NOMO-1 treated with DMSO at 0.1 percent for 48 hours (cell line): ENCODE results near the gene PAPSS2.

ENCODE experiments used
- DNase-seq: peaks from one replicate; lab custom pipeline; 2025; ENCODE audit not compliant: unreplicated experiment; lab: John Stamatoyannopoulos, UW

PAPSS2 gene

GRCh38 chr10:87669752-87670151 lies 10.1 kb downstream of the PAPSS2 start:
- DNase-seq = no peak

DNA sequence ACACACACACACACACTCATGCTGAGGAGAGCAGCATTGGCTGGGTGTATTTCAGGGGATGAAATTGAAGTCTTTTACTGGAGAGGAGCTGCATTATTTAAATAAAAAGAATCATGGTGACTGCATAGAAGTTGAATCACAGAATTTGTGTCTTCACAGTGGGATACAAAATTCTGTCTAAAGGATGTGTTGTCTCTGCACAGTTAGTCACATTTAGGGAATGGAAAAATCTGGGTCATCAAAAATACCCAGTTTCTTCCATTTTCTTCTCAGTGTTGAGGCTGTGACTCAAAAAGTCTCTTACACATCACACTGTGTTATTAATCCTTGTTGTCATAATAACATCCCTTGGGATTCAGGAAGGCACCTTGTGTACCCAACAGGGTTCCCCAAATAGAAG lies 10.9 kb downstream of the PAPSS2 start:
- DNase-seq = no peak

DNA sequence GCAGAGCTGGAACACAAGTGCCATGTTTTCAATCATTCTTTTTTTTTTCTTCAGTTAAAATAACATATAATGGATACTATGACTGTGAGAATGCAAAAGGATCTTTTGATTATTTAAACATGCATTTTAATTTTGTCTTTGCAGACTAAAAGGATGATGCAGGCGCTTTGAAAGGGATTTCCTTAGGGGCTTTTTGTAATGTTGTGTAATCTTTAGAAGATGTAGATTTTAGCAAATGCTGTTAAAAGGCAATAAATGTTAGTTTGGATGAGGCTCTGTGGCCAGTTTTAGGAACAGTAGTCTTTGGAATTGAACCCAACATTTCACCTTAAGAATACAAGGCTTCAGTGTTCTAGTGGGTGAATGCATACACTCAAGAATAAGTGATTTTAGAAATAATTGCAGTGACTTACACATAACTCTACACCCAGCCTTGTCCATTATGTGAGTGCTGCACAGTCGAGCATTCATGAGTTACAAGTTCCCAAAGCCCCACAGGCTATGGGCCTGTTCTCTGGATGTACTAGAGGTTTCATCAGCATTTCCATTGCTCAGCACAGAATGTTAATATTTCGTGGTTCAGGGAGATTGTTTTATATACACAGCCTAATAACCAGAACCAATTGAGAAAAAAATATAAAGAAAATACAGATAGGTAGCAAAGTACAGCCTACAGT lies 11.6 kb downstream of the PAPSS2 start:
- DNase-seq = no peak

GRCh38 chr10:87672551-87672950 lies 12.9 kb downstream of the PAPSS2 start:
- DNase-seq = no peak

- no peak for DNase-seq
Measured at GRCh38 chr10:87674943-87675342, 15.3 kb downstream of the PAPSS2 start.

GRCh38 chr10:87675396-87676376 lies 16.0 kb downstream of the PAPSS2 start:
- DNase-seq = no peak

DNA sequence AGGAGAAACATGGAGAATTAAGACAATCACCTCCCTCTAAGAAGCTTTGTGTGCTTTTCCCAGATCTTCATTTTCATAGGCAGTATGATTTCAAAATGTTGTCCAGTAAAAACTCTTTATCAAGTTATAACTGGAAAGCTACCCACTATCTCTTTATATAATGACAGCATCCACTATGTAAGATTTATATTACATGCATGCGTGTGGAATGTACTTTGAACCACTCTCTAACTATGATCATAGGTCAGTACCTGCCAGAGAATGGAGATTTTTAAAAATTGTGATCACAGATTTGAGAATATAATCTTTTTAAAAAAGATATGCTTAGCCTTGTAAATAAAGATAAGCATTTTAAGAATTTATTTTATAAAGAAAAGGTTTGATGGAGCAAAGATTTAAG lies 17.9 kb downstream of the PAPSS2 start:
- no peak for DNase-seq

GRCh38 chr10:87678302-87678701 lies 18.6 kb downstream of the PAPSS2 start:
- DNase-seq = no peak

DNA sequence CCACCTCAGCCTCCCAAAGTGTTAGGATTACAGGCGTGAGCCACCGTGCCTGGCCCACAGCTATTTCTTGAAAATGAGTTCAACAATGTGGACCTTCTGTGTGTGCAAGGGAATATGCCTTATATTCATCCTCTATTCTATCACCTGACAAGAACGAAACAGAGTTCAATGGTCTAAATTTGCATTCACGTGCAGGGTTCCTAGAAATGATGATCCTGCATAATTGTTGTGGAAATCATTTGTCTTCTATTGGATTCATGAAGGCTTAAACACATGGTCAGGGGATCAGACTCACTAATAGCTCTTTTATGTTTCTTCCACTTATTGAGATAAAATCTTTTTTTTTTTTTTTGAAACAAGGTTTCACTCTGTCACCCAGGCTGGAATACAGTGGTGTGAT lies 23.7 kb downstream of the PAPSS2 start:
- no peak for DNase-seq

GRCh38 chr10:87684001-87684638 lies 24.4 kb downstream of the PAPSS2 start:
- DNase-seq = no peak

- DNase-seq = no peak
Measured at GRCh38 chr10:87685832-87686574, 26.3 kb downstream of the PAPSS2 start.

DNA sequence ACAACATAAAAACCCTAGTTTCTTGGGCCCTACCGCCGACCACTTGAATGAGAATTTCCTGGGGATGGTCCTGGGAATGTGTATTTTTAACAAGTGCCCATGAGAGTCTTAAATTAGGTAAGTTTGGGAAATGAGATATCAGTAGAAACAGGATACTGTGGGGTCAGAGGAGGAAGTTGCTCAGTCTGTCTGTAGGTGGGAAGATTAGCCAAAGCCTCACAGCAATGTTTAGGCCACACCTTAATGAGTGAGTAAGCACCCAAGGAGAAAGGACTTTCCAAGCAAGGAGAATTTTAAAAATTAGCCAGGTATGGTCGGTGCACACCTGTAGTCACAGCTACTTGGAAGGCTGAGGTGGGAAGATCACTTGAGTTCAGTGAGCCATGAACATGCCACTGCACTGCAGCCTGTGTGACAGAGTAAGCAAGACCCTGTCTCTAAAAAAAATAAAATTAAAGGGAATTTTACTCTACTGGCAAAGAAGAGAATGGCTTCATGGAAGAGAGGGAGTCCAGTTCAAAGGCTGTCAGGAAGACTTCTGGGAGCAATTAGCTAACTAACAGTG lies 31.9 kb downstream of the PAPSS2 start:
- DNase-seq = peak; percentile 2

DNA sequence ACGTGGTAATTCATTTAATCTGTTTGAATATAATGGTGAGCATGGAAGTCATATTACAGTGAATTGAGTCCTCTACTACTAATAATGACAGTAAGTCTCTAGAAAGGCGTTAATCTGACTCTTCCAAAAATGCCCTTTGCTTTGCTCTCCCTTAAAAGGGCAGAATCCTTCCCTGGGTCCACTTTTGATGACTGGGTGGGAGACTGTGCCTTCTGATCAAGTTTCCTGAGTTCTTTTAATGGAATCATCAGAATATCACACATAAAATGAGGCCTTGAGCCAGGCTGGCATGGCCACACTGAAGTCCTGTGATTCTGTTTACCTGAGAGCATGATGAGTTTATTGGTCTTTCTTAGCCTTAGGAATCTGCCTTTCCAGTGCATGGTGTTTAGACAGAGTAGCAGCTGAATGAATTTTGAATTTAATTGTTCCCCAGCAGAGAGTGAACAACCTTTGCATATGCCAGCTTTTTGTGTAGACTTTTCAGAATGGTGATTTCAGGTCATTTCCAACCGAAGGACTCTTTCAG lies 33.3 kb downstream of the PAPSS2 start:
- DNase-seq = no peak

- DNase-seq = no peak
Measured at GRCh38 chr10:87694011-87694794, 34.5 kb downstream of the PAPSS2 start.

- no peak for DNase-seq
Measured at GRCh38 chr10:87695074-87695473, 35.4 kb downstream of the PAPSS2 start.

GRCh38 chr10:87696922-87697745 lies 37.5 kb downstream of the PAPSS2 start:
- DNase-seq = no peak

DNA sequence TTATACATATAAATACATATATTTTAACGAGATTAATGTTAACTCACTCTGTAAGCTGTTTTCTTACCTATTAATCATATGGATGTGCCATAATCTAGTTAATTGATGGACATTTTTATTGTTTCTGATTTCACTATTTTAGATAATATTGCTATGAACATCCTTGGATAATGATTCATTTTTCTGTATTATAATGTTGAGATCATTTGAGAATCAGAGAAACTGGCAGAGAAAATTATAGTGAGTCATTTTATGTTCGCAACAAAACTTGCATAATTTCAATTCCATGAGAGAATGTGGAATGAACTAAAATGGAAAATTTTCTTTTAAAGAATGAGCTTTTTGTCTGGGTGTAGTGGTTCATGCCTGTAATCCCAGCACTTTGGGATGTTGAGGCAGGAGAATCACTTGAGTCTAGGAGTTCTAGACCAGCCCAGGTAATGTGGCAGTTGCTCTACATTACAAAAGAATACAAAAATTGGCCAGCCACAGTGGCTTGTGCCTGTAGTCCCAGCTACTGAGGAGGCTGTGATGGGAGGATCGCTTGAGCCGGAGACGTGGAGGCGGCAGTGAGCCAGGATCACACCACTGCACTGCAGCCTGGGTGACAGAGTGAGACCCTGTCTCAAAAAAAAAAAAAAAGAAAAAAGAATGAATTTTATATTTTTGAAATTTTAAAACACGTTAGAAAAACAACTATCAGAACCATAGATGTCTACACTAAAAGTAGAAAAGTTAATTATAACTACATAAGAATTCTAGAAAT lies 40.5 kb downstream of the PAPSS2 start:
- no peak for DNase-seq
